Body of pancreas (tissue), 4 donors: ENCODE results near the gene KRTAP10-4. TPM values are rescaled to one million over a fixed set of nuclear protein-coding genes. Genes with fewer than 3 reads are reported as not detected.
"Not testable (repeated sequence)": the region's sequence is repeated elsewhere in the genome, so short reads cannot be mapped to it uniquely, and the experiment has no call there.

Experiments used
- ATAC-seq: fragments of 150-250 bp; one replicate; pipeline ENCODE4 v1.9.1; 2016
- DNase-seq, 4 donors: peaks; one replicate each; pipeline ENCODE4 v3.0.0-alpha.2; 2019
- H3K27ac ChIP-seq, 4 donors: fragments of 200-600 bp; sonication (generic); 1 replicate in 3 of 4; 2 replicates in 1 of 4; pipeline versions ENCODE4 v1.5.1 to v1.6.1; 2016 to 2019; ENCODE audit warnings: mild to moderate bottlenecking in 1 of 4, mixed read lengths in 1 of 4, moderate library complexity in 1 of 4
- H3K27me3 ChIP-seq, 2 donors: fragments of 200-600 bp; sonication (generic); one replicate each; pipeline ENCODE4 v1.6.0; 2016; ENCODE audit warnings: mild to moderate bottlenecking in 1 of 2
- H3K36me3 ChIP-seq, 2 donors: fragments of 200-600 bp; sonication (generic); replicated peaks in 1 of 2; 2 replicates each; pipeline ENCODE4 v1.5.1; 2016; ENCODE audit warnings: low read depth in 2 of 2; ENCODE audit not compliant: insufficient read depth in 1 of 2
- H3K4me1 ChIP-seq: fragments of 200-600 bp; sonication (generic); one replicate; pipeline ENCODE4 v1.6.0; 2016
- H3K4me3 ChIP-seq, 2 donors: fragments of 200-600 bp; sonication (generic); 1 replicate in 1 of 2; 2 replicates in 1 of 2; pipeline ENCODE4 v1.5.1; 2016 to 2019
- H3K9me3 ChIP-seq, 3 donors: fragments of 200-600 bp; sonication (generic); 1 replicate in 2 of 3; 2 replicates in 1 of 3; pipeline ENCODE4 v1.5.1; 2016
- POLR2A ChIP-seq, 3 donors: fragments of 450-650 bp; IDR thresholded peaks; one replicate each; pipeline ENCODE4 v1.6.1; 2016; ENCODE audit warnings: antibody characterized with exemption in 3 of 3, mild to moderate bottlenecking in 2 of 3
- WGBS, 2 donors: methylation state at CpG; one replicate each; pipeline ENCODE4 v1.1.5; 2017; 5-methylcytosine and 5-hydroxymethylcytosine counted together
- intact Hi-C: fragments of 100-400 bp; cut with DNase I; formaldehyde crosslinking; loops from one replicate; pipeline ENCODE4 v1.15.1; 2023
- total RNA-seq, 2 donors: library from RNA; depleted of rRNA; stranded (reverse); fragments of >200 nt; gene quantifications; one replicate each; pipeline ENCODE4 v1.1.0, GENCODE V29; 2016
- TF ChIP-seq, protein P1 (sequence below), 7 experiments: fragments of 450-650 bp in 4 of 7; fragments of 200-600 bp in 3 of 7; sonication (generic) in 3 of 7; IDR thresholded peaks; one replicate each; pipeline ENCODE4 v1.5.1; 2016 to 2019; ENCODE audit warnings: antibody characterized with exemption in 7 of 7

KRTAP10-4 gene
- total RNA-seq, 2 donors from 2014 or later = not detected

DNA sequence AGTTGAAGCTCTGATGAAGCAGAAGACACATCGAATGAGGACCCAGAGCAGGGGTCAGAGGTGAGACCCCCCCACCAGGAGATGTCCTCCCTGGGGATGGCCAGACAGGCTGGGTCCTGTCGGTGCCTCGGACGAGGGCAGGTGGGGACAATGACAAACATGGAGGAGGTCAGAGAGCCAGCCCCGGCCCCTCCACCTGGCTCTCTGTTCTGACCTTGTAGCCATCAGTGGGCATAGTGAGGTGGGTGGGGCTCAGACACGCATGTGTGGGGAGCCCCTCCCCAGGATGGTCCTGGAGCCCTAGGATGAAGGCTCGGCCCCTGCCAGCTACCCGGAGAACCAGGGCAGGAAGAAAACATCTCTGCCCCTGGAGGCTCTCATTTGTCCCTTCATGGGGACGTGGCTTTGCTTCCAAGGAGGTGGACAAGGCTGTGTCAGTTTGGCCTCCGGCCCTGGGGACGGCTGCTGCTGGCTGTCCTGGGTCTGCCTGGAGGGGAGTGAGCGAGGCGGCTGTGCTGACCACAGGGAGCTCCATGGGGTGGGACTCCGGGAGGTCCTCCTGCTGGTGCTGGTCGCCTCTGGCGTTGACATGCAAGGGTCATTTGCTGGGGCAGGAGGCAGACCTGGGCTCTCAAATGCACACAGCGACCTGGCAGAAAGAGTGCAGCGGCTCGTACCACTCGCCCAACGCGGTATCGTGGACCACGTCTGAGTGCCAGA lies 16.2 kb downstream of the KRTAP10-4 start:
- no peak overlapping the region for H3K27ac ChIP-seq
- no peaks in the 10 kb centered on the region for H3K4me1 ChIP-seq
- H3K36me3 ChIP-seq = no peaks in the 10 kb centered on the region
- 60 to 63% methylated on average over 11 to 24 of the region's 24 CpGs for WGBS, 2 donors
- no peaks in the 10 kb centered on the region for H3K27me3 ChIP-seq
- intact Hi-C loops = no loop called here
- TF ChIP-seq POLR2A (IDR thresholded peaks at IDR 0.05) = no peak
- TF ChIP-seq, protein P1, sequence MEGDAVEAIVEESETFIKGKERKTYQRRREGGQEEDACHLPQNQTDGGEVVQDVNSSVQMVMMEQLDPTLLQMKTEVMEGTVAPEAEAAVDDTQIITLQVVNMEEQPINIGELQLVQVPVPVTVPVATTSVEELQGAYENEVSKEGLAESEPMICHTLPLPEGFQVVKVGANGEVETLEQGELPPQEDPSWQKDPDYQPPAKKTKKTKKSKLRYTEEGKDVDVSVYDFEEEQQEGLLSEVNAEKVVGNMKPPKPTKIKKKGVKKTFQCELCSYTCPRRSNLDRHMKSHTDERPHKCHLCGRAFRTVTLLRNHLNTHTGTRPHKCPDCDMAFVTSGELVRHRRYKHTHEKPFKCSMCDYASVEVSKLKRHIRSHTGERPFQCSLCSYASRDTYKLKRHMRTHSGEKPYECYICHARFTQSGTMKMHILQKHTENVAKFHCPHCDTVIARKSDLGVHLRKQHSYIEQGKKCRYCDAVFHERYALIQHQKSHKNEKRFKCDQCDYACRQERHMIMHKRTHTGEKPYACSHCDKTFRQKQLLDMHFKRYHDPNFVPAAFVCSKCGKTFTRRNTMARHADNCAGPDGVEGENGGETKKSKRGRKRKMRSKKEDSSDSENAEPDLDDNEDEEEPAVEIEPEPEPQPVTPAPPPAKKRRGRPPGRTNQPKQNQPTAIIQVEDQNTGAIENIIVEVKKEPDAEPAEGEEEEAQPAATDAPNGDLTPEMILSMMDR (IDR thresholded peaks at IDR 0.05) = no peak
- ATAC-seq (no peak), DNase-seq (no peak)
- H3K9me3 ChIP-seq = no peaks in the 10 kb centered on the region
- H3K4me3 ChIP-seq = no peak overlapping the region

DNA sequence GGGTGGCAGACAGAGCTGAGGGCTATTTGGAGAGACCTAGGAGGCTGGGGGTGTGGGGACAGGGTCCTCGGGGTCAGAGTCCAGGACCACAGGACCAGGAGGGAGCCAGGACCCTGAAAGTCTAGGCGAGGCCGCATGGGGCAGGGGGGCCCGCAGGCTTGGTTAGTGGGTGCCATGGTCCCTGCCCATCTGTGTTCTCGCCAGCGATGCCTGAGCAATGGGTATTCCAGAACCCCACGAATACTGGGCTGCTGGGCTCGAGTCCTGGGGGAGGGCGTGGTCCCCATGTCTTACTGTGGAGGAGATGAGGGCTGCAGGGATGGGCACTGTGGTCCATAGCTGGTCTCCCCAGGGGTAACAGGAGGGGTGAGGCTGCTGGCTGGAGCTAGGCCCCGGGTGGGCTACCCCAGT lies 16.8 kb downstream of the KRTAP10-4 start:
- Histone ChIP-seq H3K27me3 (no peaks in the 10 kb centered on the region), H3K36me3 (no peaks in the 10 kb centered on the region), H3K9me3 (no peaks in the 10 kb centered on the region), H3K27ac (no peak overlapping the region), H3K4me1 (no peaks in the 10 kb centered on the region), H3K4me3 (no peak overlapping the region)
- ATAC-seq (no peak), DNase-seq (no peak)
- TF ChIP-seq, protein P1 (IDR thresholded peaks at IDR 0.05) = no peak
- TF ChIP-seq POLR2A (IDR thresholded peaks at IDR 0.05) = no peak
- 59 to 65% methylated on average over 7 to 10 of the region's 10 CpGs for whole genome bisulfite sequencing, 2 donors
- intact Hi-C loops = no loop called here

DNA sequence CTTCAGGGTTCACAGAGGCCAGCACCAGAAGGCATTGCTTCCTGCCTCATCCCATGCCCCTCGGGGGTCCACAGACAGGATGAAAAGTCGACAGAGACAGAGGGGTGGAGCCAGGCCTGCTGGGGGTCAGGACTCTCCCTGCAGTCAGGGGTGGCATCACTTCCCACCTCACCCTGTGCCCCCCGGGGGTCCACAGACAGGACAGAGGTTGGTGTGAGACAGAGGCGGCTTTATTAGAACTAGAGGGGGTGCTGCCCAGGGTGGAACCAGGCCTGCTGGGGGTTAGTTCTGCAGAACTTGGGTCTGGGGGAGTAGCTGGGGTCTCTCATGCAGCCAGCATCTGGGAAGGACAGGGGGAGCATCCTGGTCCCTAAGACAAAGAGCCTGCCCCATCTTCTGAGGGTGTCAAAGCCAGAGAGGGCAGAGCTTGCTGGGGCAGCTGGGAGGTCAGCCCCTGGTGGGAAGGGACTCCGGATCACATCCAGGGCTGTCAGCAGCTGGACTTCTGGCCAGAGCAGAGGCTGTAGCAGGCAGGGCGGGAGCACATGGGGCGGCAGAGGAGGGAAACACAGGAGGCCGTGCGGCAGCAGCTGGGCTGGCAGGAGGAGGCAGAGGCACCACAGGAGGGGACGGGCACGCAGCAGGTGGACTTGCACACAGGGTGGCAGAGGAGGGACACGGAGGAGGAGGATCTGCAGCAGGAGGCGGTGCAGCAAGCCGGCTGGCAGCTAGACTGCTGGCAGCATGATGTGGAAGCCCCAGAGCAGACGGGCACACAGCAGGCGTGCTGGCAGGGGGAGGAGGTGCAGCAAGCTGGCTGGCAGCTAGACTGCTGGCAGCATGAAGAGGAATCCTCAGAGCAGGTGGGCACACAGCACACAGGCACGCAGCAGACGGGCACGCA lies 17.6 kb downstream of the KRTAP10-4 start:
- H3K9me3 ChIP-seq, H3K4me3 ChIP-seq, H3K27me3 ChIP-seq, DNase-seq, H3K4me1 ChIP-seq, H3K27ac ChIP-seq, ATAC-seq, H3K36me3 ChIP-seq, intact Hi-C loops: not testable (repeated sequence)
- 49 to 59% methylated on average over 18 to 19 of the region's 19 CpGs for WGBS, 2 donors

DNA sequence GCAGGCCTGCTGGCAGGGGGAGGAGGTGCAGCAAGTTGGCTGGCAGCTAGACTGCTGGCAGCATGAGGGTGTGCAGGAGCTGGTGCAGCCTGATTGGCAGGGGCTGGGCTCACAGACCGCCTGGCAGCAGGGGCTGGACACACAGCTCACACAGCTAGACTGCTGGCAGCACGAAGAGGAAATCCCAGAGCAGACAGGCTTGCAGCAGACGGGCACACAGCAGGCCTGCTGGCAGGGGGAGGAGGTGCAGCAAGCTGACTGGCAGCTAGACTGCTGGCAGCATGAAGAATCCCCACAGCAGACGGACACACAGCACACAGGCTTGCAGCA lies 18.2 kb downstream of the KRTAP10-4 start:
- intact Hi-C loops, H3K9me3 ChIP-seq, DNase-seq, H3K4me3 ChIP-seq, H3K27ac ChIP-seq, H3K36me3 ChIP-seq, ATAC-seq, H3K4me1 ChIP-seq, H3K27me3 ChIP-seq: not testable (repeated sequence)
- WGBS, 2 donors = 33% methylated on average over 4 of the region's 4 CpGs; no CpG with 5 or more reads in 1 of the 2 donors

DNA sequence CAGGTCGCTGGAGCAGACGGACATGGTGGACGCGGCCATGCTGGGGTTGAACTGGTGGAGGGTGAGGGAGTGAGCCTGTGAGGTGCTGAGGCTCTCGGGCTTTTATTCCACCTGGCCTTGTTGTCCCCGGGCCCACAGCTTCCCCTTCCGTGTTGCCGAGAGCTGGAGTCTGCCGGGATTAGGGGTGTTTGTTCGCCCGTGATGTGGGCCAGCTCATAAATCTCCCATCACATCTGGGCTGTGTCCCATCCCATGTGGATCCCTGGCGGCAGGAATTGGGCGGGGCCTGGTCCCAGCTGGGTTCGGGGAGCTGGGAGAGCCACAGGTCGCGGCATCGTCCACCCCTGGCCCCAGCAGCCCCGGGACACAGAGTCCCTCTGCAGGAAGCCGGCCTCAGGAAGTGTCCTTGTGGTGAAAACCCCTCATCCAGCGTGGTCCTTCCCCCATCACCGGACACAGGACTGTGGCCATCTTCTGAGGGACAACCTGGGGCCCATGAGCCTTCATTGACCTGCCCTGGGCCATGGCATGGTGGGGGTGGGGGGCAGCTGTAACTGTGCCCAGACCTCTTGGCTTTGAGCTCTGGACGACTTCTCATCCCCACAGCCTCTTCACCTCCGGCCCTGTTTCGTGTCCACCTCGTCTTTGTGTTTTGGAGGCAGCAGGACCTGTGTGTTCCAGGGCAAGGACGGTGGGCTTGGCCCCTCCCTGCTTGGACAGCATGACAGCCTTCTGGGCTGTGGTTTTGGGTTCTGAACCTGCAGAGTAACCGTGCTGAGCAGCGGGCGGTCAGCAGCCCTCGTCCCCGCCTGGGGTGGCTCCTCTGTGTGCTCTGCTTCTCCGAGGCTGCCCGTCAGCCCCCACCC lies 19.1 kb downstream of the KRTAP10-4 start, which contains the start of gene KRTAP10-6:
TSS of gene KRTAP10-6 (minus strand) at position 60 of the 866 bp plus-strand sequence. CDS start at position 39, 21 bp downstream.
- no peaks in the 10 kb centered on the region for H3K9me3 ChIP-seq
- H3K4me3 ChIP-seq = no peak within 1 kb of the TSS
- no peaks in the 10 kb centered on the region for H3K4me1 ChIP-seq
- no peak for TF ChIP-seq POLR2A (IDR thresholded peaks at IDR 0.05)
- TF ChIP-seq, protein P1 (IDR thresholded peaks at IDR 0.05) = no peak
- H3K27ac ChIP-seq = no peak within 1 kb of the TSS
- DNase-seq = no peak
- 50 to 52% methylated on average over 8 to 32 of the region's 33 CpGs for WGBS, 2 donors
- no peak for ATAC-seq
- no peaks in the 10 kb centered on the region for H3K27me3 ChIP-seq
- no peaks in the 10 kb centered on the region for H3K36me3 ChIP-seq
- intact Hi-C loops = no loop called here
